Hepatocyte (in vitro differentiated cells): ENCODE data around the gene COX5B. TPM values are rescaled to one million over a fixed set of nuclear protein-coding genes. Genes with fewer than 3 reads are reported as not detected.
A peak's percentile ranks its signal among the peaks of the same experiment; 100 is the strongest.
"Not testable (repeated sequence)": the region's sequence is repeated elsewhere in the genome, so short reads cannot be mapped to it uniquely, and the experiment has no call there.

Experiments
- DNase-seq: peaks from one replicate; pipeline ENCODE4 v3.0.0-alpha.2; 2016; ENCODE audit warnings: low spot score
- H2AFZ ChIP-seq: fragments of 200-600 bp; sonication (generic); 2 replicates; pipeline ENCODE4 v1.6.0; 2016; ENCODE audit warnings: antibody characterized with exemption, mild to moderate bottlenecking
- H3K27ac ChIP-seq: fragments of 200-600 bp; sonication (generic); 2 replicates; pipeline ENCODE4 v1.5.1; 2016; ENCODE audit warnings: mild to moderate bottlenecking
- H3K27me3 ChIP-seq: fragments of 200-600 bp; sonication (generic); 2 replicates; pipeline ENCODE4 v1.6.1; 2016
- H3K36me3 ChIP-seq: fragments of 200-600 bp; sonication (generic); replicated peaks from 2 replicates; pipeline ENCODE4 v1.5.1; 2016; ENCODE audit warnings: low read depth; ENCODE audit not compliant: insufficient read depth
- H3K4me1 ChIP-seq: fragments of 200-600 bp; sonication (generic); 2 replicates; pipeline ENCODE4 v1.5.1; 2016; ENCODE audit warnings: mild to moderate bottlenecking, moderate library complexity; ENCODE audit not compliant: insufficient read depth
- H3K4me2 ChIP-seq: fragments of 200-600 bp; sonication (generic); 2 replicates; pipeline ENCODE4 v1.6.0; 2016
- H3K4me3 ChIP-seq: fragments of 200-600 bp; sonication (generic); 2 replicates; pipeline ENCODE4 v1.5.1; 2016; ENCODE audit warnings: mild to moderate bottlenecking
- H3K79me2 ChIP-seq: fragments of 200-600 bp; sonication (generic); 2 replicates; pipeline ENCODE4 v1.6.0; 2017; ENCODE audit warnings: mild to moderate bottlenecking
- H3K9me2 ChIP-seq: fragments of 200-600 bp; sonication (generic); replicated peaks from 2 replicates; pipeline ENCODE4 v1.6.0; 2017; ENCODE audit warnings: mild to moderate bottlenecking; ENCODE audit not compliant: insufficient read depth
- H3K9me3 ChIP-seq: fragments of 200-600 bp; sonication (generic); 2 replicates; pipeline ENCODE4 v1.5.1; 2016; ENCODE audit warnings: low read depth, mild to moderate bottlenecking
- H4K20me1 ChIP-seq: fragments of 200-600 bp; sonication (generic); 2 replicates; pipeline ENCODE4 v1.6.0; 2016; ENCODE audit warnings: mild to moderate bottlenecking; ENCODE audit not compliant: insufficient read depth, poor library complexity, severe bottlenecking
- CTCF ChIP-seq: fragments of 200-600 bp; sonication (generic); IDR thresholded peaks from 2 replicates; pipeline ENCODE4 v1.5.1; 2016; ENCODE audit warnings: antibody characterized with exemption, mild to moderate bottlenecking; ENCODE audit not compliant: poor library complexity
- EZH2 ChIP-seq: fragments of 200-600 bp; sonication (generic); IDR thresholded peaks from 2 replicates; pipeline ENCODE4 v1.6.1; 2016; ENCODE audit warnings: antibody characterized with exemption, mild to moderate bottlenecking, borderline replicate concordance
- EZH2phosphoT487 ChIP-seq: fragments of 200-600 bp; sonication (generic); IDR thresholded peaks from one replicate; pipeline ENCODE4 v1.6.1; 2018; ENCODE audit warnings: antibody characterized with exemption, mild to moderate bottlenecking, low read depth, moderate library complexity; ENCODE audit not compliant: unreplicated experiment, severe bottlenecking
- WGBS: methylation state at CpG from one replicate; pipeline ENCODE4 v1.1.6; 2016; ENCODE audit warnings: low lambda C conversion rate; ENCODE audit errors: missing lambda C conversion rate; 5-methylcytosine and 5-hydroxymethylcytosine counted together
- polyA plus RNA-seq: library from polyadenylated mRNA; unstranded; fragments of >200 nt; fragmentation: Nextera tagmentation; extraction: Ambion mirVana; gene quantifications from 2 replicates; pipeline ENCODE4 v1.2.1, GENCODE V29; 2016
- total RNA-seq: library from RNA; depleted of rRNA; stranded (reverse); fragments of >200 nt; gene quantifications from 2 replicates; pipeline ENCODE4 v1.2.3, GENCODE V29; 2014

The COX5B gene
- total and polyA plus RNA-seq, 2 experiments from 2014 or later = 210 to 495 TPM

DNA sequence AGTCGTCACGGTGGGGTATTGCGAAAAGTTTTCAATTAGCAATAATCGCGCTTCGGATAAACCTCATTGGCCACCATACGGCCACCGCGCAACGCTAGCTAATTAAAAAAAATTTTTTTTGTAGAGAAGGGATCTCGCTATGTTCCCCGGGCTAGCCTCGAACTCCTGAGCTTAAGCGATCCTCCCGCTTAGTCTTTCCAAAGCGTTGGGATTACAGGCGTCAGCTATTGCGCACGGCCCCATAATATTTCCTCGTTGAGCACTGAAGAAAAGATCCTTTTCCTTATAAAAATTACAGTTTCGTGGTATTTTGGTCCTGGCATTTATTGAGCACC lies 18.7 kb downstream of the COX5B start:
- Histone ChIP-seq H3K27ac (peak overlapping the region; percentile 94), H3K4me1 (peaks cover 11% of the 10 kb centered on the region), H2AFZ (peak overlapping the region; percentile 81), H3K9me3 (no peaks in the 10 kb centered on the region), H3K36me3 (no peaks in the 10 kb centered on the region), H3K9me2 (no peaks in the 10 kb centered on the region), H3K79me2 (peaks cover 26% of the 10 kb centered on the region), H3K4me3 (peak overlapping the region; percentile 50), H4K20me1 (peaks cover 7% of the 10 kb centered on the region), H3K4me2 (peak overlapping the region; percentile 75), H3K27me3 (no peaks in the 10 kb centered on the region)
- WGBS = 8% methylated on average over 21 of the region's 21 CpGs
- TF ChIP-seq EZH2phosphoT487 = no peak
- no peak for TF ChIP-seq CTCF
- TF ChIP-seq EZH2 = no peak
- peak; percentile 44 for DNase-seq

- no peak for DNase-seq
- H3K79me2 ChIP-seq = peaks cover 2% of the 10 kb centered on the region
- no peak within 1 kb of the TSS for H3K4me2 ChIP-seq
- no peaks in the 10 kb centered on the region for H3K36me3 ChIP-seq
- no peaks in the 10 kb centered on the region for H3K27me3 ChIP-seq
- H3K9me2 ChIP-seq = no peaks in the 10 kb centered on the region
- 73% methylated on average over 6 of the region's 6 CpGs for WGBS
- H3K4me3 ChIP-seq = no peak within 1 kb of the TSS
- TF ChIP-seq EZH2 (no peak), EZH2phosphoT487 (no peak), CTCF (no peak)
- no peak within 1 kb of the TSS for H2AFZ ChIP-seq
- H4K20me1 ChIP-seq = no peaks in the 10 kb centered on the region
- no peak within 1 kb of the TSS for H3K27ac ChIP-seq
- no peaks in the 10 kb centered on the region for H3K4me1 ChIP-seq
- H3K9me3 ChIP-seq = no peaks in the 10 kb centered on the region
Measured at GRCh38 chr2:97669448-97669847, 23.6 kb downstream of the COX5B start, which contains the start of gene C2orf92. Gene C2orf92 (plus strand): TSS chr2:97669713. CDS start chr2:97669789, 76 bp downstream.

- H2AFZ ChIP-seq = no peak overlapping the region
- no peaks in the 10 kb centered on the region for H3K9me2 ChIP-seq
- no peaks in the 10 kb centered on the region for H3K36me3 ChIP-seq
- H3K4me3 ChIP-seq = no peak overlapping the region
- no peaks in the 10 kb centered on the region for H3K79me2 ChIP-seq
- H3K4me2 ChIP-seq = no peak overlapping the region
- DNase-seq = no peak
- TF ChIP-seq EZH2phosphoT487 (no peak), CTCF (no peak), EZH2 (no peak)
- H3K27ac ChIP-seq = no peak overlapping the region
- 100% methylated on average over 1 of the region's 1 CpG for WGBS
- no peaks in the 10 kb centered on the region for H3K4me1 ChIP-seq
- H4K20me1 ChIP-seq = no peaks in the 10 kb centered on the region
- H3K27me3 ChIP-seq = no peaks in the 10 kb centered on the region
- no peaks in the 10 kb centered on the region for H3K9me3 ChIP-seq
Measured at GRCh38 chr2:97670471-97670870, 24.6 kb downstream of the COX5B start.

GRCh38 chr2:97671526-97671925 lies 25.7 kb downstream of the COX5B start:
- no peak overlapping the region for H3K4me3 ChIP-seq
- WGBS = 94% methylated on average over 7 of the region's 7 CpGs
- H3K79me2 ChIP-seq = no peaks in the 10 kb centered on the region
- no peaks in the 10 kb centered on the region for H3K9me3 ChIP-seq
- H3K9me2 ChIP-seq = no peaks in the 10 kb centered on the region
- H3K4me1 ChIP-seq = no peaks in the 10 kb centered on the region
- TF ChIP-seq EZH2 = no peak
- TF ChIP-seq EZH2phosphoT487 = no peak
- TF ChIP-seq CTCF = no peak
- H3K27ac ChIP-seq = no peak overlapping the region
- no peak overlapping the region for H3K4me2 ChIP-seq
- no peak for DNase-seq
- H4K20me1 ChIP-seq = no peaks in the 10 kb centered on the region
- no peaks in the 10 kb centered on the region for H3K36me3 ChIP-seq
- H2AFZ ChIP-seq = no peak overlapping the region
- no peaks in the 10 kb centered on the region for H3K27me3 ChIP-seq

DNA sequence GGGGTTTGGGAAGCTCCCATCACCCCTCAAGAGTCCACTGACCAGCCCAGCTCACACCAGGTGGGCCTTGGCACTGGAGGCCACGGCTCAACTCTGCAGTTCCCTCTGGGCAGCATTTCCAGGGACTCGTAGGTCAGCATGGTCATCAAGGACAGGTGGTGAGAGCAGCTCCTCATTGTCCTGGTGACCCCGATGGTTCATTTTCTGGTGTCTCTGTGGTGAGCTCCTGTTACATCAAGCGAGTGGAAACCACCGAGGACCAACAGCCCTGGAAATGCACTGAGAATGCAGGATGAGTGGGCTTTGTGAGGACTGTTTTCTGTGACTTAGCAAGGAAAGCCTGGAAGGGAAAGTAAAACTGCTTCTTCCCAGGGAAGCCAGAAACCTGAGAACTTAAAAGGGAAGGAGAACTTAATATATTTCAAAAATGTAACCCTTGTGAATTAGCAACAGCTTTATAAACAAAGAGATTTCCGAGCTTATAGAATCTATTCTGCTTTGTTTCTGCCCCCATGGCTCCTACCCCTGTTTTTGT lies 26.8 kb downstream of the COX5B start:
- WGBS = 85% methylated on average over 6 of the region's 6 CpGs
- H3K4me3 ChIP-seq, H4K20me1 ChIP-seq, H3K36me3 ChIP-seq, H3K27ac ChIP-seq, H2AFZ ChIP-seq, H3K9me3 ChIP-seq, H3K79me2 ChIP-seq, H3K27me3 ChIP-seq, H3K4me2 ChIP-seq, DNase-seq, H3K9me2 ChIP-seq, H3K4me1 ChIP-seq: not testable (repeated sequence)
